Measurements from ENCODE around the gene DNASE1L1. TPM values are rescaled to one million over a fixed set of nuclear protein-coding genes. Genes with fewer than 3 reads are reported as not detected.

The DNASE1L1 gene
- total RNA-seq, 2 donors from 2014 or later = 36.8 to 70.7 TPM

- peak in 1 of 4 experiments; percentile 26 for TF ChIP-seq CTCF (IDR thresholded peaks at IDR 0.05)
- peak; percentile 20 for TF ChIP-seq POLR2A (IDR thresholded peaks at IDR 0.05)
- TF ChIP-seq POLR2AphosphoS5 (IDR thresholded peaks at IDR 0.05) = no peak
- H3K36me3 ChIP-seq = no peaks in the 10 kb centered on the region
- H3K4me1 ChIP-seq (replicated peaks) = no peaks in the 10 kb centered on the region
- peak within 1 kb of the TSS; percentile 88 to 89 for H3K27ac ChIP-seq
- no peaks in the 10 kb centered on the region for H3K27me3 ChIP-seq (replicated peaks; ENCODE audit: insufficient read depth)
- DNase-seq (ENCODE audit: low spot score) = peak; percentile 67
- intact Hi-C loops (cut with DNase I) = no loop called here
- peak within 1 kb of the TSS; percentile 38 to 48 for H3K4me3 ChIP-seq
- 3% methylated on average over 7 of the region's 94 CpGs for WGBS
- H3K9me3 ChIP-seq = no peaks in the 10 kb centered on the region
These were observed 35.1 kb upstream of the DNASE1L1 start, which contains the start of gene FAM50A for GRCh38 chrX:154443992-154444754. Gene FAM50A (plus strand): TSS chrX:154444141. CDS start chrX:154444236, 95 bp downstream.

GRCh38 chrX:154443479-154443910 lies 34.4 kb upstream of the DNASE1L1 start:
- TF ChIP-seq POLR2A (IDR thresholded peaks at IDR 0.05) = no peak
- TF ChIP-seq CTCF (IDR thresholded peaks at IDR 0.05) = no peak
- no peak for TF ChIP-seq POLR2AphosphoS5 (IDR thresholded peaks at IDR 0.05)
- Histone ChIP-seq H3K27ac (peak overlapping the region; percentile 88 to 89), H3K27me3 (replicated peaks; ENCODE audit: insufficient read depth) (no peaks in the 10 kb centered on the region), H3K4me1 (replicated peaks) (no peaks in the 10 kb centered on the region), H3K4me3 (peak overlapping the region; percentile 38 to 48), H3K36me3 (no peaks in the 10 kb centered on the region), H3K9me3 (no peaks in the 10 kb centered on the region)
- intact Hi-C loops (cut with DNase I) = no loop called here
- DNase-seq (ENCODE audit: low spot score) = no peak
- WGBS = 7% methylated on average over 10 of the region's 10 CpGs

- no peaks in the 10 kb centered on the region for H3K4me1 ChIP-seq (replicated peaks)
- H3K9me3 ChIP-seq = no peaks in the 10 kb centered on the region
- TF ChIP-seq POLR2A (IDR thresholded peaks at IDR 0.05) = no peak
- TF ChIP-seq CTCF (IDR thresholded peaks at IDR 0.05) = no peak
- no peak for TF ChIP-seq POLR2AphosphoS5 (IDR thresholded peaks at IDR 0.05)
- H3K27me3 ChIP-seq (replicated peaks; ENCODE audit: insufficient read depth) = no peaks in the 10 kb centered on the region
- WGBS = 63% methylated on average over 20 of the region's 21 CpGs
- H3K4me3 ChIP-seq = no peak overlapping the region
- no peaks in the 10 kb centered on the region for H3K36me3 ChIP-seq
- DNase-seq (ENCODE audit: low spot score) = peak; percentile 40
- intact Hi-C loops (cut with DNase I) = no loop called here
- no peak overlapping the region for H3K27ac ChIP-seq
These were observed 33.1 kb upstream of the DNASE1L1 start for GRCh38 chrX:154441984-154442707.

GRCh38 chrX:154441564-154441963 lies 32.5 kb upstream of the DNASE1L1 start:
- WGBS = 70% methylated on average over 2 of the region's 11 CpGs
- no peak for DNase-seq (ENCODE audit: low spot score)
- H3K27me3 ChIP-seq (replicated peaks; ENCODE audit: insufficient read depth) = no peaks in the 10 kb centered on the region
- H3K4me1 ChIP-seq (replicated peaks) = no peaks in the 10 kb centered on the region
- no peaks in the 10 kb centered on the region for H3K9me3 ChIP-seq
- intact Hi-C loops (cut with DNase I) = no loop called here
- no peaks in the 10 kb centered on the region for H3K36me3 ChIP-seq
- H3K4me3 ChIP-seq = no peak overlapping the region
- TF ChIP-seq POLR2A (IDR thresholded peaks at IDR 0.05) = no peak
- no peak for TF ChIP-seq CTCF (IDR thresholded peaks at IDR 0.05)
- no peak for TF ChIP-seq POLR2AphosphoS5 (IDR thresholded peaks at IDR 0.05)
- no peak overlapping the region for H3K27ac ChIP-seq

Measured in prostate gland (tissue), 2 donors.